Esophagus (tissue), 2 donors: ENCODE results near the gene ATXN2. TPM values are rescaled to one million over a fixed set of nuclear protein-coding genes. Genes with fewer than 3 reads are reported as not detected.

Source experiments
- H3K27ac ChIP-seq, 2 donors: one replicate each; pipeline ENCODE4 v1.5.1; 2013; ENCODE audit warnings: low read depth in 2 of 2, mild to moderate bottlenecking in 2 of 2, inconsistent platforms in 1 of 2, low read length in 1 of 2, moderate library complexity in 1 of 2
- H3K27me3 ChIP-seq, 2 donors: one replicate each; pipeline ENCODE4 v1.6.1; 2013; ENCODE audit warnings: low read length in 2 of 2, control low read depth in 1 of 2, mild to moderate bottlenecking in 1 of 2; ENCODE audit not compliant: insufficient read depth in 2 of 2, control insufficient read depth in 1 of 2
- H3K36me3 ChIP-seq, 2 donors: one replicate each; pipeline ENCODE4 v1.6.1; 2013; ENCODE audit warnings: low read length in 1 of 2; ENCODE audit not compliant: control insufficient read depth in 2 of 2, insufficient read depth in 2 of 2
- H3K4me1 ChIP-seq, 2 donors: one replicate each; pipeline ENCODE4 v1.6.1; 2013; ENCODE audit warnings: low read length in 1 of 2; ENCODE audit not compliant: control insufficient read depth in 2 of 2, insufficient read depth in 2 of 2
- H3K4me3 ChIP-seq, 2 donors: one replicate each; pipeline ENCODE4 v1.5.1; 2013; ENCODE audit warnings: low read length in 2 of 2, mild to moderate bottlenecking in 2 of 2, low read depth in 1 of 2, moderate library complexity in 1 of 2
- H3K9me3 ChIP-seq, 2 donors: one replicate each; pipeline ENCODE4 v1.6.1; 2013; ENCODE audit warnings: mild to moderate bottlenecking in 2 of 2, low read depth in 1 of 2, low read length in 1 of 2, moderate library complexity in 1 of 2; ENCODE audit not compliant: control insufficient read depth in 2 of 2, insufficient read depth in 1 of 2
- WGBS, 2 donors: extraction: QIAGEN DNeasy Blood & Tissue Kit; methylation state at CpG; one replicate each; pipeline ENCODE4 v1.1.7; 2013; 5-methylcytosine and 5-hydroxymethylcytosine counted together
- polyA plus RNA-seq, 2 donors: library from polyadenylated mRNA; stranded (reverse); fragments of 200-250 nt; gene quantifications; one replicate each; pipeline ENCODE4 v1.2.3, GENCODE V29; 2013
- donor health status: healthy with polysubstance abuse.
- donor health status: Bipolar disorder and iron deficiency.

The ATXN2 gene
- polyA plus RNA-seq, 2 donors = 10.0 to 18.0 TPM

- WGBS, 2 donors = 82% methylated on average over 4 of the region's 4 CpGs
- no peaks in the 10 kb centered on the region for H3K9me3 ChIP-seq
- H3K36me3 ChIP-seq = peaks cover 30 to 49% of the 10 kb centered on the region in 2 donors
- H3K4me1 ChIP-seq = no peaks in the 10 kb centered on the region
- H3K4me3 ChIP-seq = no peak overlapping the region
- H3K27me3 ChIP-seq = no peaks in the 10 kb centered on the region
- peak overlapping the region in 1 of 2 donors; percentile 9 for H3K27ac ChIP-seq
Measured at GRCh38 chr12:111450676-111451075, 148.4 kb downstream of the ATXN2 start.

- peaks cover 17 to 42% of the 10 kb centered on the region in 2 donors for H3K36me3 ChIP-seq
- 79 to 84% methylated on average over 4 of the region's 4 CpGs for WGBS, 2 donors
- H3K27me3 ChIP-seq = no peaks in the 10 kb centered on the region
- no peak overlapping the region for H3K27ac ChIP-seq
- H3K9me3 ChIP-seq = no peaks in the 10 kb centered on the region
- no peak overlapping the region for H3K4me3 ChIP-seq
- no peaks in the 10 kb centered on the region for H3K4me1 ChIP-seq
Measured at GRCh38 chr12:111448846-111449790, 150.0 kb downstream of the ATXN2 start.

DNA sequence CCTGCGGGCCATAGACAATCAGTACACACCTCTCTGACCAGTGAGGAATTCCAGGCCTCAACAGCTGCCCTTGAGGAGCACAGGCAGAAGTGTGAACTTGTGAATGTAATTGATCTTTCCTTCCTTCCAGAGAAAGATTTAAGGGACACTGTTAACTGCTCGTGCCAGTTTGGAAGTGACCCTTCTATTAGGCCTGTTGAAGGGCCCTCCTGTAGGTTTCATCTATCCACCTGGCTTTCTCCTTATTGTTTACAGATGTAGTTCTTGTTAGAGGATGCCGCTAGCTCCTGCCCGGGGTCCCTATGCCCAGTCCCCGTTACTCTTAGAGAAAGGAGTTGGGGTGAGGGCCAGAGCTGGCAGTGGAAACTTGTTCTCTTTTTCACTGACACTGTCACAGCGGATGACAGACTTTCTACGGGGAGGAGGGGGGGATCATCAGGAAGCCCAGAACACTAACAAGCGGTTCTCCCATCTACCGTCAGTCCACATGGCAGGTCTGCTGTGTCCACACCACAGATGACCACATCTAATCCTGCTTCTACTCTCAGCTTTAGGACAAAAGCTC, 150.8 kb downstream of the ATXN2 start:
- Histone ChIP-seq H3K9me3 (no peaks in the 10 kb centered on the region), H3K4me1 (no peaks in the 10 kb centered on the region), H3K27me3 (no peaks in the 10 kb centered on the region), H3K36me3 (peaks cover 11 to 35% of the 10 kb centered on the region in 2 donors), H3K27ac (no peak overlapping the region), H3K4me3 (no peak overlapping the region)
- WGBS, 2 donors = 79 to 84% methylated on average over 9 of the region's 9 CpGs

DNA sequence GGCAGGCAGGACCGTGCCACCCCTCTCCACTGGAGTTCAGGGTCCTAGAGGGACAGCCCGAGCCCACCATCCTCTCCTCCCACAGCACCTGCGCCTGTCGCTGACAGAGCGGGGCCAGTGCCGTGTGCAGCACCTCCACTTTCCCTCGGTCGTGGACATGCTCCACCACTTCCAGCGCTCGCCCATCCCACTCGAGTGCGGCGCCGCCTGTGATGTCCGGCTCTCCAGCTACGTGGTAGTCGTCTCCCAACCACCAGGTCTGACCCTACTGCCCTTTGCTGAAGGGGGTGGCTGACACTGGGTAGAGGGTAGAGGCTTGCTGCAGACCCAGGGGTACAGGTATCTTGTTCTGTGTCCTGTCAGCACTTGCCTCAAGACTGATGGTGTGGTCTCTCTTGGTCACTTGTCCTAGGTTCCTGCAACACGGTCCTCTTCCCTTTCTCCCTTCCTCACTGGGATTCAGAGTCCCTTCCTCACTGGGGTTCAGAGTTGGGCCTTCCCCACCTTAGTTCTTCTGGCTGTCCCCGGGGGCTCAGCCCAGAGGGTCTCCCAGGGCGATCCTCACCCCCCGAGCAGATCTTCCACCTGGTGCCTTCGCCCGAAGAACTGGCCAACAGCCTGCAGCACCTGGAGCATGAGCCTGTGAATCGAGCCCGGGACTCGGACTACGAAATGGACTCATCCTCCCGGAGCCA, 151.4 kb downstream of the ATXN2 start:
- Histone ChIP-seq H3K4me3 (no peak overlapping the region), H3K36me3 (peaks cover 11 to 33% of the 10 kb centered on the region in 2 donors), H3K27me3 (no peaks in the 10 kb centered on the region), H3K9me3 (no peaks in the 10 kb centered on the region), H3K4me1 (no peaks in the 10 kb centered on the region), H3K27ac (no peak overlapping the region)
- 89 to 92% methylated on average over 28 of the region's 28 CpGs for WGBS, 2 donors

- Histone ChIP-seq H3K36me3 (peaks cover 11 to 39% of the 10 kb centered on the region in 2 donors), H3K27me3 (no peaks in the 10 kb centered on the region), H3K9me3 (no peaks in the 10 kb centered on the region), H3K4me1 (peaks cover 0 to 6% of the 10 kb centered on the region in 2 donors), H3K27ac (no peak overlapping the region), H3K4me3 (no peak overlapping the region)
- WGBS, 2 donors = 84 to 88% methylated on average over 20 of the region's 20 CpGs
Measured at GRCh38 chr12:111446631-111447570, 152.2 kb downstream of the ATXN2 start.

- Histone ChIP-seq H3K4me3 (no peak overlapping the region), H3K27ac (peak overlapping the region in 1 of 2 donors; percentile 38), H3K36me3 (peaks cover 11 to 41% of the 10 kb centered on the region in 2 donors), H3K27me3 (no peaks in the 10 kb centered on the region), H3K9me3 (no peaks in the 10 kb centered on the region), H3K4me1 (peaks cover 0 to 6% of the 10 kb centered on the region in 2 donors)
- WGBS, 2 donors = 44 to 58% methylated on average over 6 of the region's 6 CpGs
Measured at GRCh38 chr12:111445726-111446581, 153.2 kb downstream of the ATXN2 start.

GRCh38 chr12:111444925-111445725, 154.0 kb downstream of the ATXN2 start:
- no peaks in the 10 kb centered on the region for H3K27me3 ChIP-seq
- peaks cover 11 to 38% of the 10 kb centered on the region in 2 donors for H3K36me3 ChIP-seq
- no peak overlapping the region for H3K4me3 ChIP-seq
- no peaks in the 10 kb centered on the region for H3K9me3 ChIP-seq
- peaks cover 0 to 6% of the 10 kb centered on the region in 2 donors for H3K4me1 ChIP-seq
- WGBS, 2 donors = 64 to 65% methylated on average over 11 of the region's 11 CpGs
- peak overlapping the region; percentile 38 to 40 for H3K27ac ChIP-seq
